ENCODE results near the gene PRPF40B.

The PRPF40B gene

DNA sequence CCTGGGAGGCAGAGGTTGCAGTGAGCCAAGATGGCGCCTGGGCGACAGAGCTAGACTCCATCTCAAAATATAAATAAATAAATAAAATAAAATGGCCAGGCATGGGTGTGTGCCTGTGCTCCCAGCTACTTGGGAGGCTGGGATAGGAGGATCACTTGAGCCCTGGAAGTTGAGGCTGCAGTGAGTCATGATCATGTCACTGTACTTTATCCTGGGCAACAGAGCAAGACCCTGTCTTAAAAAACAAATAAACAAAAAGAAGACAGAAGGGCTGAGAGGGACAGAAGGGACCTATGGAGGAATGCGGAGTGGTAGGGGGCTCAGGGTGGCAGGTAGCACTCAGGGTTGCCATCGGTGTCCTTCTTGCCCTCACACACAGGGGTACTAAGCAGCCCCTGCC lies 40.8 kb downstream of the PRPF40B start:
- Mint-ChIP-seq H3K27me3 (no peaks in the 10 kb centered on the region), H3K4me3 (peak overlapping the region; percentile 71 to 74), H3K36me3 (ENCODE audit: insufficient read depth) (peaks cover 10% of the 10 kb centered on the region), H3K9me3 (no peaks in the 10 kb centered on the region), H3K27ac (peak overlapping the region; percentile 97 to 98), H3K4me1 (ENCODE audit: low read depth in 2 of 2) (peaks cover 60% of the 10 kb centered on the region in 2 donors)
- ATAC-seq (replicated peaks) (no peak), DNase-seq (no peak)

DNA sequence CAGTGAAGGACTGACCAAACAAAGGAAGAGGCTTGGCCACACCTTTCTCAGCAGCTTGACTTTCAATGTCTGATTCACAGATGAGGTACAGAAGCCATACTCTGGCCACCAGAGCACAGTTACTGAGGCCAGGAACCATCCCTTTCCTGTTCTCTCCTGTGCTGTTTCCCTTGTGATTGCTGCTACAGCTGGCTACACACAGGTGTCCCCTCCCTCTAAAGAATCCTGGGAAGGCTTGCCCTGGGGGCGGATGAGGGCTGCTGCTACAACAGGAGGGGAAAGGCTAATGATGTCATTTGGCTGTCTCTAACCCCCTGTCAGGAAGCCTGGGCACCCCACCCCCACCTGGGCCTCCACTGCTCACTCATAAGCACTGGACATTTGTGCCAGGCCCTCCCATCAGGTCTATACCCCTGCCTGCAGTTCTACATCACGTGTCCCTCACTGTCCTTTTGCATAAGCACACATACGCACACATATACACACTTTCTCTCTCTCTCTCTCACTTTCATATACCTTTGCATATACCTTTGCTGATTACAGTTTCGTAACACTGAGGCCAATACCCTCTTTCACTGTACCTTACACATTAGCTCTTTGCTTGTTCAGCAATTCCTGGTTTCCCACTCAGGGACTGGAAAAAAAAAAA lies 41.4 kb downstream of the PRPF40B start:
- no peak for DNase-seq
- no peak for ATAC-seq (replicated peaks)
- Mint-ChIP-seq H3K9me3 (no peaks in the 10 kb centered on the region), H3K4me3 (peak overlapping the region in 1 of 2 donors; percentile 74), H3K36me3 (ENCODE audit: insufficient read depth) (peaks cover 7% of the 10 kb centered on the region), H3K27ac (peak overlapping the region; percentile 97 to 98), H3K4me1 (ENCODE audit: low read depth in 2 of 2) (peaks cover 61% of the 10 kb centered on the region in 2 donors), H3K27me3 (no peaks in the 10 kb centered on the region)

DNA sequence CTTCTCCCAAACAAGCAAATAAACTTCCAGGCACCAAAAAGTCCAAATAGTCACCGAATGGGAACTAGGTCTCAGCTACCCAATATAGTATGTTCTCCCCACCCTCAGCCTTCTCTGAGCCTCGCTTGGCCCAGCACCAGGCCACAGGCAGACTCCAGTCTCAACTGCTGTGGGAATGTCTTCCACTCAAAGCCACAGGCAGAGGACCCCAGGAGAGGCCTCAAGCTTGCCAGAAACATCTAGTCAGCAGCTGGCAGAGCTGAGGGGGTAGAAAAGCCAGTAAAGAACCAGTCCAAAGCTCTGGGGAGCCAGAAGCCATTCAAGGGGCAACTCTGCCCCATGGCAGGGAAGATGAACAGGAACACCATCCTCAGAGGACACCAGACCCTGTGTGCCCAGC lies 42.0 kb downstream of the PRPF40B start:
- Mint-ChIP-seq H3K9me3 (no peaks in the 10 kb centered on the region), H3K27ac (peak overlapping the region; percentile 97 to 98), H3K4me1 (ENCODE audit: low read depth in 2 of 2) (peaks cover 66 to 68% of the 10 kb centered on the region in 2 donors), H3K36me3 (ENCODE audit: insufficient read depth) (peaks cover 6% of the 10 kb centered on the region), H3K4me3 (no peak overlapping the region), H3K27me3 (no peaks in the 10 kb centered on the region)
- ATAC-seq (replicated peaks) (no peak), DNase-seq (no peak)

DNA sequence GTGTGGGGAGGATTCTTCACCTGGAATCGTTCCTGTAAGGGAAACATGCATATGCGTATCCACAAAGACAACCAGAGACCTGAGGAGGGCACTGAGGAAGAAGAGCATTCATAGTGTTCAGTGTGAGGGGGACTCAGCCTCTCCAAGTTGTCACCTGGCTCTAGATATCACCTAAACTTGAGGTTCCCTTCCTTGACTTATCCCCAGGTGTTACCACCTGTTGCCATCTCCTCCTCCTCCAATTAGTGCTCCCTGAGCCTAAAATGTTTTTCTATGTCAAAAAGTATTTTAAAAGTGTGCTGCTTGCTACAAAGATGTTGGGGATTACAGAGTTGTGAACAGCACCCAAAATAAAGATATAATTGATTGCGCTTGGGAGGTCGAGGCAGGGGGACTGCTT lies 42.8 kb downstream of the PRPF40B start:
- no peak for ATAC-seq (replicated peaks)
- no peaks in the 10 kb centered on the region for H3K9me3 Mint-ChIP-seq
- H3K27ac Mint-ChIP-seq: peak overlapping the region; percentile 97 to 98
- H3K4me3 Mint-ChIP-seq: no peak overlapping the region
- H3K27me3 Mint-ChIP-seq: no peaks in the 10 kb centered on the region
- peaks cover 68 to 74% of the 10 kb centered on the region in 2 donors for H3K4me1 Mint-ChIP-seq (ENCODE audit: low read depth in 2 of 2)
- no peak for DNase-seq
- peaks cover 6% of the 10 kb centered on the region for H3K36me3 Mint-ChIP-seq (ENCODE audit: insufficient read depth)

DNA sequence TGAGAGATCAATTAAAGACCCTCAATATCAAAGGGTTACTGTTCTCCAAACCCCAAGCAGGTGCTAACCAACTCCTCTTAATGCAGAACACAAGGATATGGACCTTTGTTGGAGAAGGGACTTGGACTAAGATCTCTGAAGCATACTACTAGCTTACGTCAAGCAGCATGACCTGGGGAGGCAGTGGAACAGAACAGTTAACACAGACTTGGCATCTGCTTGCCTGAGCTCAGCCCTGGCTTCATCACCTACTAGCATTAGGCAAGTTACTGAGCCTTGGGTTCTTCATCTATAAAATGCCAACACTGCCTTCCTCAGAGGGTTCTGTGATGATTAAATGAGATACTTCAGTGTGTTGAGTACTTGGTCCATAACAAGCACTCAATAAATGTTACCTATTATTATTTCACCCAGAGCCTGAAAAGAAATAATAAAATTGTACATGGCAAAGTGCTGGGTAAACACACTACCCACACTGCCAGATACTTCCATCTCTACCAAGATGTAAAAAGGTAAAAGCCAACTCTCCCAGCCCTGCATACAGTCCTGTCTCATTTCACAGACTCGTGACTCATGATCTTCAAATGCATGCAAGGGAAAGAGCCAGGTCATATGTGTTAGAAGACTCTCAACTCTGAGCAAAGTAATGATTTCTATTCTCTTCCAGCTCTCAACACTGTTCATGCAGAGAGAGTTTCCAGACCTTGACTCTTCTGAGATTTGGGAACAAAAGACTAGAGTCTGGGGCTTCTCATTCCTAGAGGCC lies 44.1 kb downstream of the PRPF40B start:
- H3K27ac Mint-ChIP-seq: peak overlapping the region; percentile 83 to 98
- H3K4me1 Mint-ChIP-seq (ENCODE audit: low read depth in 2 of 2): peaks cover 67 to 74% of the 10 kb centered on the region in 2 donors
- ATAC-seq (replicated peaks) (no peak), DNase-seq (no peak)
- no peaks in the 10 kb centered on the region for H3K9me3 Mint-ChIP-seq
- no peaks in the 10 kb centered on the region for H3K27me3 Mint-ChIP-seq
- H3K4me3 Mint-ChIP-seq: no peak overlapping the region
- peaks cover 9% of the 10 kb centered on the region for H3K36me3 Mint-ChIP-seq (ENCODE audit: insufficient read depth)

DNA sequence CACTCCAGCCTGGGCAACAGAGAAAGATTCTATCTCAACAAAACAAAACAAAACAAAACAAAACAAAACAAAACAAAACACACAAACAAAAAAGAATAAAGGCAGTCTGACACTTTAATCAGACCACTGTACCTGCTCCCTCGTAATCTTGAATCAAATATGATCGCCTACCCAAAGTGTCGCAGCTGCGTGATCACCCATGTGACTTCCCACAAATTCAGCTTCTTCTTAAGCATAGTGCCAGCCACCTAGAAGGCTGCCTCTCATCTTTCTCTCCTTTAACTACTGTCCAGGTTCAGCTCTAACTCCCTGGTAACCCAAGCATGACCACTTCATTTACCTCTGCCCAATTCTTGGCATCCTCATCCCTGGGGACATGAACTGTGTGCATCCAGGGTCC lies 46.4 kb downstream of the PRPF40B start:
- ATAC-seq (replicated peaks) (no peak), DNase-seq (no peak)
- no peaks in the 10 kb centered on the region for H3K9me3 Mint-ChIP-seq
- H3K27ac Mint-ChIP-seq: peak overlapping the region; percentile 95 to 98
- peaks cover 64 to 74% of the 10 kb centered on the region in 2 donors for H3K4me1 Mint-ChIP-seq (ENCODE audit: low read depth in 2 of 2)
- H3K4me3 Mint-ChIP-seq: no peak overlapping the region
- no peaks in the 10 kb centered on the region for H3K27me3 Mint-ChIP-seq
- H3K36me3 Mint-ChIP-seq (ENCODE audit: insufficient read depth): peaks cover 3% of the 10 kb centered on the region

DNA sequence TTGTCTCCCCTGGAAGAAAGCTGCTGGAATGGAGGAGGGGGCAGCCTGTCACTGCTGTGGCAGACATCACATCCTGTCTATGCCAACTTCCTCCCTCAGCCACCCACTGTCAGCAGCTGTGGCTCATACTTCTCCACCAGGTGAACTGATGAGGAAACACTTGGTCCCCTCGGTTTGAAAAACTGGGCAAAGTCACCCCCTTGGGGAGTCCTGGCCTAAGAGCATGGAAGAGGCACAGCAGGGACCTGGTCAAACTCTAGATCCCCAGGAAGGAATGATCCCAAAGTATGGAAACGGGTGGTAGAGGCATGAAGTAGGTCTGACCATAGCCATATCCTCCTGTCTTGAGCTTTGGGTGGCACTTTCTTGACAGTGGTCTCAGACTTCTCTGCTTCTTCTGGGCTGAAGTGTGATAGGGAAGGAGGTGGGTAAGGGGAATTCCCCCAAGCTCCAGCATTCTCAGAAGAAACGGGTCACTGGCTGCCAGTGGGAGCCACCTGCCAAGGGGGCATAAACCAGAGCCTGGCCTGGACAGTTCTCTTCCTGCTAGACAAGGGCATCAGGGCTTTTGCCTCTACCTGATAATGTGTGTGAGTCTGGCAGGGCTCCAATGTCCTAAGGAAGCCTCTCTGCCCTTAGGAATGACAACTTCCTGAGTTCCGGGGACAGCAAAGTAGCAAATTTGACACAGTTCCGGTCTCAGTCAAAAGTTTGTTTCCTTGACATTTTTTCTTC lies 47.8 kb downstream of the PRPF40B start:
- Mint-ChIP-seq H3K4me3 (peak overlapping the region; percentile 73 to 74), H3K27me3 (no peaks in the 10 kb centered on the region), H3K4me1 (ENCODE audit: low read depth in 2 of 2) (peaks cover 66 to 81% of the 10 kb centered on the region in 2 donors), H3K27ac (peak overlapping the region; percentile 95 to 98), H3K36me3 (ENCODE audit: insufficient read depth) (peaks cover 3% of the 10 kb centered on the region), H3K9me3 (no peaks in the 10 kb centered on the region)
- peak; percentile 57 to 72 (median 61) for DNase-seq
- ATAC-seq (replicated peaks): peak; percentile 92

DNA sequence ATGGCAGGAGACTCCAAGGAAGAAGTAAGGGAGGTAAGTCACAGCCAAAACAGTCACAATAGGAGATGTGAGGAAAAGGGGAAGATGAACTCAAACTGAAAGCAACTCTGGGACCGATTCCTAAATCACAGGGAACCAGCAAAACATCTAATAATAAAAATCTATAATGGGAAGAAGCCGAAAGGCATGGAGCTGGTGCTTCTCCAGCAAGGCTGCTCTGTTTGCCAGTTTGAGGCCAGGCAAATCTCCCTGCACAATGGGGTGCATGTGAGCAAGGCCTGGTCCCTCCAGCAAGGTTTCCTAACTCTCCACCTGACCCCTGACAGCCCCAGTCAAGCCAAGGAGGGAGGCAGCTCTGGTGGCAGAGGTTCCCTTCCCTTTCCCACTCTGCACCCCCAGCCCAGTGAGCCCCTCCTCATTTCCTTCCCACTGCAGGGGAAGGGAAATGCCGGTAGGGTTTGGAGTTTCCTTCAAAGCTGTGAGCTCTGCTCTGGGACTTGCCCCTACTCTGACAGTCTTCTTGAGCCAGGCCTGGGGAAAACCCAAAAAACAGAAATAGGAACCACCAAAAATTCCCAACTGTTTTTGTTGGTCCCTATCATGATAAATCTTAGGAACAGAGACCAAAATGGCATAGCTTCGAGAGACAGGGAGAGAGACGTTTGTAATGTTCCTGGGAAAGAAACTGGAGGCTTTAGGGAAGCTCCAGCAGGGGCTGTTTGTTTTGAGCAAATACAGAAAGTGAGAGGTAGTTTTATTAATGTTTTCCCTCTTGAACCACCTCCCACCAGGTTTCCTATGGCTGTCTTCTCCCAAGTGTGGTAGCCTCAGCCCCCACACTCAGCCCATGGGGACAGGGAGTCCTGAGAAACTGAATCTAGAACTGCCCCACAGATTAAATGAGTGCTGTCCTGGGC lies 49.2 kb downstream of the PRPF40B start:
- no peak for DNase-seq
- H3K27me3 Mint-ChIP-seq: no peaks in the 10 kb centered on the region

DNA sequence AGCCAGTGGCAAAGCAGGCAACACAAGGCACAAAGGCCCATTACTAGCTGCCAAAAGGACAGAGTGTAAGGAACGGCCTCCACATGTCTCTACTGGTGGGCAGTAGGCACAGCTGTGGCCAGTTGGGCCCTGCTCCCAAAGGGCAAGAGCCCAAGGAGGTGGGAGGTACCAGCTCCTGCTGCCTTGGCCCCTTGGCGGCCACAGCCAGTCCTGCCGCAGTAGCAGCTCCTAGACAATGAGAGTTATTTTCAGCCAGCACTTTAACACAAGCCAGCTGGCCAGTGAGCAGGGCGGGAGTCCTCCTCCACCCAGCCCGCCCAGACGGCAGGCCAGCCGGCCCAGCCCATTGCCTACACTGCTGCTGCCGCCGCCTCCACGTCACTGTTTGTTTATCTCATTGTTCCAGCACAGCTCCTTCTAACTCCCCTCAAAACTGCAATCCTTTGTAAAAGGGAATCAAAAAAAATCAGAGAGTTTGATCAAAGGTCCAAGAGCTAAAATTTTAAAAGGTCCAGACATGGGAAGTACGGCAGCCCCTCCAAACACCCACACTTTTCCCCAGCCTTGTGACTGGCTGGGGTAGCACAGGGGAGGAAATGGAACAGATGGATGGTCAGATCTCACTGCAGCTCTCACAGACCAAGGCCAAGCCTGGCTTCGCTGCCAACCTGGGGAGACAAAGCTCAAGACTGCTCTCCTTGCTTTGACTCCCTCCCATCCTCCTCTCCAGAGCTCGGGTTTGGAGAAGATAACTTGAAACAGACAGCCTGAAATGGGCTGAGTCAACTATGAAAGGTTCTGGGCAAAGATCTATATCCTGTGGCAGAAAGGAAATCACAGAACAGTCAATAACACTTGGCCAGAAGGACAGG lies 50.3 kb downstream of the PRPF40B start:
- Mint-ChIP-seq H3K9me3 (no peaks in the 10 kb centered on the region), H3K4me3 (peak overlapping the region in 1 of 2 donors; percentile 38), H3K27ac (peak overlapping the region; percentile 95 to 98)

More for the DNA sequence above, 49.2 kb downstream of the PRPF40B start:
- peaks cover 3% of the 10 kb centered on the region for H3K36me3 Mint-ChIP-seq (ENCODE audit: insufficient read depth)
- peak overlapping the region; percentile 73 to 74 for H3K4me3 Mint-ChIP-seq
- H3K9me3 Mint-ChIP-seq: no peaks in the 10 kb centered on the region
- peaks cover 68 to 84% of the 10 kb centered on the region in 2 donors for H3K4me1 Mint-ChIP-seq (ENCODE audit: low read depth in 2 of 2)
- no peak for ATAC-seq (replicated peaks)
- peak overlapping the region; percentile 95 to 98 for H3K27ac Mint-ChIP-seq

DNA sequence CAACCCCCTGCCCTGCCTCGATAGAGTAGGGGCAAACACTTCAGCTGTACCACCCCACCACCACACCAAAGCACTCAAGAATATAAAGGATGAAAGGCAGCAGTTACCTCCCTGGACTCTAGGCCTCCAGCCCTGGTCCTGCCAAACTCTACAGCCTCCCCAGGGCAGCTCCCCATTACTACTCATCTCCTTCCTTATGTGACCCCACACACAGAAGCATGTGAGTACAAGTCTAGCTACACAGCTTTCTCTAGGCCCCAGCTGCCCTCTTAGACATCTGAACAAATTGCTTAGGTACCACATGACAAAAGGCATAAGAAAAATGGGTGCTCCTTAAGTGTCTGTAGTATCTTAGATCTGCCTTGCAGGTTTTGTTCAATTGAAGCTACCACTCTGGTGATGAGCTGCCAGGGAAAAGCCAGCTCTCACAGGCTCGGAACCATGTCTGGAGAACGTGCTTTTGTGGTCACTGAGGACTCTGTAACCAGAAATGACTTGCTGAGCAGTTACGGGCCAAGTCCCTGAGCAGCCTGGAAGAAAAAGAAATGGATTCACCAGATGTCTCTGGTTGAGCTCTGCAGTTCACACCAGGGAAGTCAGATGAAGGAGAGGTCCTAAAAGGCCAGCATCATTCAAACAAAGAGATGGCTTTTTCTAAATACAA lies 51.1 kb downstream of the PRPF40B start:
- peak overlapping the region in 1 of 2 donors; percentile 38 for H3K4me3 Mint-ChIP-seq
- no peaks in the 10 kb centered on the region for H3K9me3 Mint-ChIP-seq
- H3K4me1 Mint-ChIP-seq (ENCODE audit: low read depth in 2 of 2): peaks cover 61 to 73% of the 10 kb centered on the region in 2 donors

More for the DNA sequence above, 50.3 kb downstream of the PRPF40B start:
- H3K36me3 Mint-ChIP-seq (ENCODE audit: insufficient read depth): peaks cover 3% of the 10 kb centered on the region
- H3K27me3 Mint-ChIP-seq: no peaks in the 10 kb centered on the region
- DNase-seq (no peak), ATAC-seq (replicated peaks) (no peak)
- H3K4me1 Mint-ChIP-seq (ENCODE audit: low read depth in 2 of 2): peaks cover 61 to 73% of the 10 kb centered on the region in 2 donors

DNA sequence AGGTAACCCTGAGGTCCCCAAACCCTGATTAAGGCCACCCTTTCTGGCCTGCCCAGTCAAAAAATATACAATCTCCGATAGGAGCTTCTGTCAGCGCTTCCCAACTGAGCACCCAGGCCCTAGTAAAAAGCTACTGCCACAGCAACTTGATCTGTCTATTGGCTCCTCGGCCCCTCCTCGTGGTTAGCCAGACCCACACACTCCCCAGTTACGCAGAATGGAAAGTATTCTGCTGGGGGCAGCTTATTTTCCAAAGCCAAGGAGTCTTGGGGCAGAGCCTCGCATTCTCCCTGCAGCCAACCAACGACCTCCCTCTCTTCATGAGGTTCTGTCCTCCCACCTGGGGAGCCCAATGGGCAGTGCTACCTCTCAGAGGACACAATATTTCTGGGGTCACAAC lies 51.8 kb downstream of the PRPF40B start:
- no peaks in the 10 kb centered on the region for H3K9me3 Mint-ChIP-seq
- H3K36me3 Mint-ChIP-seq (ENCODE audit: insufficient read depth): peaks cover 3% of the 10 kb centered on the region
- no peak overlapping the region for H3K4me3 Mint-ChIP-seq
- DNase-seq: no peak
- peak overlapping the region; percentile 91 to 98 for H3K27ac Mint-ChIP-seq
- H3K27me3 Mint-ChIP-seq: no peaks in the 10 kb centered on the region
- H3K4me1 Mint-ChIP-seq (ENCODE audit: low read depth in 2 of 2): peaks cover 55 to 68% of the 10 kb centered on the region in 2 donors
- ATAC-seq (replicated peaks): no peak

More for the DNA sequence above, 51.1 kb downstream of the PRPF40B start:
- DNase-seq (no peak), ATAC-seq (replicated peaks) (no peak)
- peaks cover 3% of the 10 kb centered on the region for H3K36me3 Mint-ChIP-seq (ENCODE audit: insufficient read depth)
- H3K27ac Mint-ChIP-seq: peak overlapping the region; percentile 95 to 98
- no peaks in the 10 kb centered on the region for H3K27me3 Mint-ChIP-seq

Data from effector memory CD8-positive, alpha-beta T cell (primary cell).